GM19452 (cell line): ENCODE results near the gene OBP2A.

ENCODE experiments used
- ATAC-seq: cut with Tn5 transposase; IDR thresholded peaks from one replicate; pipeline ENCODE4 v1.9.1; 2021; ENCODE audit not compliant: unreplicated experiment

The OBP2A gene

GRCh38 chr9:135551031-135551430 lies 5.1 kb downstream of the OBP2A start:
- ATAC-seq, result no peak

- ATAC-seq, result no peak
Measured at GRCh38 chr9:135551456-135551855, 5.5 kb downstream of the OBP2A start.

GRCh38 chr9:135552021-135552697 lies 6.2 kb downstream of the OBP2A start:
- ATAC-seq, result no peak

GRCh38 chr9:135552698-135553171 lies 6.8 kb downstream of the OBP2A start:
- no peak for ATAC-seq

- ATAC-seq, result no peak
Measured at GRCh38 chr9:135554718-135555117, 8.8 kb downstream of the OBP2A start.

- ATAC-seq, result no peak
Measured at GRCh38 chr9:135555203-135555602, 9.3 kb downstream of the OBP2A start.

- ATAC-seq, result no peak
Measured at GRCh38 chr9:135555910-135556309, 10.0 kb downstream of the OBP2A start.

- ATAC-seq, result no peak
Measured at GRCh38 chr9:135559606-135560005, 13.7 kb downstream of the OBP2A start.

- no peak for ATAC-seq
Measured at GRCh38 chr9:135561391-135562234, 15.7 kb downstream of the OBP2A start, which contains the start of gene PAEP. TSS of gene PAEP (plus strand) at chr9:135561756.

GRCh38 chr9:135562235-135562745 lies 16.4 kb downstream of the OBP2A start:
- no peak for ATAC-seq

- no peak for ATAC-seq
Measured at GRCh38 chr9:135563039-135563476, 17.1 kb downstream of the OBP2A start.

GRCh38 chr9:135563858-135564257 lies 17.9 kb downstream of the OBP2A start:
- ATAC-seq, result no peak

GRCh38 chr9:135565141-135565628 lies 19.3 kb downstream of the OBP2A start:
- no peak for ATAC-seq

GRCh38 chr9:135565636-135566035 lies 19.7 kb downstream of the OBP2A start:
- no peak for ATAC-seq

- no peak for ATAC-seq
Measured at GRCh38 chr9:135566552-135566951, 20.6 kb downstream of the OBP2A start.

- no peak for ATAC-seq
Measured at GRCh38 chr9:135567311-135567710, 21.4 kb downstream of the OBP2A start.

- ATAC-seq, result no peak
Measured at GRCh38 chr9:135568026-135568425, 22.1 kb downstream of the OBP2A start.

GRCh38 chr9:135570456-135570855 lies 24.5 kb downstream of the OBP2A start:
- ATAC-seq, result no peak

GRCh38 chr9:135572233-135572632 lies 26.3 kb downstream of the OBP2A start:
- ATAC-seq, result no peak

- no peak for ATAC-seq
Measured at GRCh38 chr9:135573124-135573523, 27.2 kb downstream of the OBP2A start.

GRCh38 chr9:135574331-135574730 lies 28.4 kb downstream of the OBP2A start:
- ATAC-seq, result no peak

- ATAC-seq, result no peak
Measured at GRCh38 chr9:135574943-135575342, 29.0 kb downstream of the OBP2A start.
